ENCODE data around the gene ADCY9. TPM values are rescaled to one million over a fixed set of nuclear protein-coding genes. Genes with fewer than 3 reads are reported as not detected.
"Not testable (repeated sequence)": the region's sequence is repeated elsewhere in the genome, so short reads cannot be mapped to it uniquely, and the experiment has no call there.

Gene ADCY9
- total and polyA plus RNA-seq, 2 experiments from 2014 or later: 2.2 to 18.3 TPM

DNA sequence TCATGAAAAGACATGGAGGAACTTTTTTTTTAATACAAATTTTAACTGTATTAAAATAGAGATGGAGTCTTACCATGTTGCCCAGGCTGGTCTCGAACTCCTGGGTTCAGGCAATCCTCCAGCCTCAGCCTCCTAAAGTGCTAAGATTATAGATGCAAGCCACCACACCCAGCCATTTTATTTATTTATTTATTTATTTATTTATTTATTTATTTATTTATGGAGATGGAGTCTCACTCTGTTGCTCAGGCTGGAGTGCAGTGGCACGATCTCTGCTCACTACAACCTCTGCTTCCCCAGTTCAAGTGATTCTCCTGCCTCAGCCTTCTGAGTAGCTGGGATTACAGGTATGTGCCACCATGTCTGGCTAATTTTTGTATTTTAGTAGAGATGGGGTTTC is 189.1 kb downstream of the ADCY9 start:
- H3K27ac ChIP-seq (ENCODE audit: low read depth); H3K4me1 Mint-ChIP-seq; ATAC-seq; H3K36me3 Mint-ChIP-seq (ENCODE audit: low read depth); H3K4me1 ChIP-seq (ENCODE audit: insufficient read depth); H3K27me3 Mint-ChIP-seq (ENCODE audit: insufficient read depth, low read depth, poor library complexity); H3K4me2 ChIP-seq; H2AFZ ChIP-seq; H3K9me2 ChIP-seq (ENCODE audit: insufficient read depth); DNase-seq (ENCODE audit: low spot score); H3K27me3 ChIP-seq (ENCODE audit: insufficient read depth); H4K20me1 ChIP-seq (replicated peaks; ENCODE audit: insufficient read depth); H3K79me2 ChIP-seq (replicated peaks; ENCODE audit: insufficient read depth); H3K27ac Mint-ChIP-seq; H3K36me3 ChIP-seq (ENCODE audit: insufficient read depth); H3F3A ChIP-seq (replicated peaks; ENCODE audit: low read depth); H3K4me3 Mint-ChIP-seq; H3K9me3 Mint-ChIP-seq; H3K4me3 ChIP-seq: not testable (repeated sequence)

DNA sequence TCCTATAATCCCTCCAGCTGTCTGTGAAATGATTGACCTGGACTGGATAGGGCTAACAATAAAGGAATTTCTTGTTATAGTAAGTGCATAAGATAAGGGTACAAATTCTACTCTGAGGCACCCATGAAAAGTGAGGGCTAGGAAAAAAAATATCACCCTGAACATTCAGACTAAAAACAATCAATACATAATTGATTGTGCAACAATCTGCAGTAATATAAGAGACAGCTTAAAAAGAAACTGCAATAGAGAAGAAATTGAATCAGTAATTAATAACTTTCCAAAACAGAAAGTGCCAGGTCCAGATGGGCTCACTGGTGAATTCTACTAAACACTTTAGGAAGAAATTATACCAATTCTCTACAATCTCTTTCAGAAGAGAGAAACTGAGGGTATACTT is 191.5 kb downstream of the ADCY9 start:
- H3K79me2 ChIP-seq (replicated peaks; ENCODE audit: insufficient read depth): no peaks in the 10 kb centered on the region
- H3F3A ChIP-seq (replicated peaks; ENCODE audit: low read depth): no peaks in the 10 kb centered on the region
- Mint-ChIP-seq H3K36me3 (ENCODE audit: low read depth) (peaks cover 4% of the 10 kb centered on the region; the same call in 2 of the 3 replicates), H3K4me3 (no peak overlapping the region), H3K4me1 (peaks cover 4% of the 10 kb centered on the region; the same call in 2 of the 3 replicates), H3K27me3 (ENCODE audit: insufficient read depth, low read depth, poor library complexity) (peaks cover 2% of the 10 kb centered on the region), H3K9me3 (no peaks in the 10 kb centered on the region; the same call in 2 of the 3 replicates), H3K27ac (no peak overlapping the region)
- H3K27ac ChIP-seq (ENCODE audit: low read depth): no peak overlapping the region
- TF ChIP-seq, protein P1, sequence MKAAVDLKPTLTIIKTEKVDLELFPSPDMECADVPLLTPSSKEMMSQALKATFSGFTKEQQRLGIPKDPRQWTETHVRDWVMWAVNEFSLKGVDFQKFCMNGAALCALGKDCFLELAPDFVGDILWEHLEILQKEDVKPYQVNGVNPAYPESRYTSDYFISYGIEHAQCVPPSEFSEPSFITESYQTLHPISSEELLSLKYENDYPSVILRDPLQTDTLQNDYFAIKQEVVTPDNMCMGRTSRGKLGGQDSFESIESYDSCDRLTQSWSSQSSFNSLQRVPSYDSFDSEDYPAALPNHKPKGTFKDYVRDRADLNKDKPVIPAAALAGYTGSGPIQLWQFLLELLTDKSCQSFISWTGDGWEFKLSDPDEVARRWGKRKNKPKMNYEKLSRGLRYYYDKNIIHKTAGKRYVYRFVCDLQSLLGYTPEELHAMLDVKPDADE (IDR thresholded peaks at IDR 0.05): no peak
- no peak for TF ChIP-seq ZNF331 (CRISPR knock-in tag; IDR thresholded peaks at IDR 0.05; ENCODE audit: low read depth)
- TF ChIP-seq EZH2 (IDR thresholded peaks at IDR 0.05; ENCODE audit: low read depth, unreplicated experiment): no peak
- no peak for TF ChIP-seq NANOG (IDR thresholded peaks at IDR 0.05; ENCODE audit: borderline replicate concordance)
- TF ChIP-seq POLR2AphosphoS5 (IDR thresholded peaks at IDR 0.05; ENCODE audit: low read depth): no peak
- H3K4me1 ChIP-seq (ENCODE audit: insufficient read depth): no peaks in the 10 kb centered on the region
- H2AFZ ChIP-seq: no peak overlapping the region
- H3K9me2 ChIP-seq (ENCODE audit: insufficient read depth): no peaks in the 10 kb centered on the region
- H4K20me1 ChIP-seq (replicated peaks; ENCODE audit: insufficient read depth): no peaks in the 10 kb centered on the region
- no peak overlapping the region for H3K4me3 ChIP-seq
- no peak for ATAC-seq
- no peaks in the 10 kb centered on the region for H3K27me3 ChIP-seq (ENCODE audit: insufficient read depth)
- no peak for DNase-seq (ENCODE audit: low spot score)
- H3K4me2 ChIP-seq: no peak overlapping the region
- H3K36me3 ChIP-seq (ENCODE audit: insufficient read depth): no peaks in the 10 kb centered on the region

DNA sequence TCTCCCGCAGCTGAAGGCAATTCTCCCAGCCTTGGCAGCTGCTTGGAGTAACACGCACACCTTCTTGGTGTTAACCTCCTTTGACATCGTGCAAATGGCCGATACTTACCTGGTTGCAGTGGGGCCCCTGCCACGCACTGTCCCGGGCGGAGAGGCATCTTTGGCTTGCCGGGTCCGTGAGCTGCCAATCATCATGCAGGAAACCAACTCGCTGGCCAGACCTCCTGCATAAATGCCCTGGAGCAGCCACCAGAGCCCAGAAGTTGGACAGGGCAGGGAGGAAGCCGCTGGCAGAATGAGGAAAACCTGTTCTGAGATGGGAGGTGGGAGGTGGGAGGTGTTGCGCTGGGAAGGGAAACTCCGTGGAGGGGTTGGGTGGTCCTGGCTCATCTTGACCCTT is 194.0 kb downstream of the ADCY9 start:
- Histone ChIP-seq H2AFZ (0 out of 2 replicates have a peak overlapping the region, but pooled peaks have one; percentile 5), H3K79me2 (replicated peaks; ENCODE audit: insufficient read depth) (no peaks in the 10 kb centered on the region), H4K20me1 (replicated peaks; ENCODE audit: insufficient read depth) (no peaks in the 10 kb centered on the region), H3K27me3 (ENCODE audit: insufficient read depth) (no peaks in the 10 kb centered on the region), H3K4me2 (no peak overlapping the region), H3K9me2 (ENCODE audit: insufficient read depth) (no peaks in the 10 kb centered on the region), H3K4me1 (ENCODE audit: insufficient read depth) (no peaks in the 10 kb centered on the region), H3K36me3 (ENCODE audit: insufficient read depth) (no peaks in the 10 kb centered on the region; the same call in 1 of the 2 replicates), H3F3A (replicated peaks; ENCODE audit: low read depth) (no peaks in the 10 kb centered on the region), H3K27ac (ENCODE audit: low read depth) (no peak overlapping the region), H3K4me3 (no peak overlapping the region)
- DNase-seq (ENCODE audit: low spot score) (no peak), ATAC-seq (no peak)
- Mint-ChIP-seq H3K27me3 (ENCODE audit: insufficient read depth, low read depth, poor library complexity) (peaks cover 2% of the 10 kb centered on the region), H3K9me3 (peaks cover 19% of the 10 kb centered on the region), H3K4me3 (no peak overlapping the region), H3K27ac (no peak overlapping the region), H3K4me1 (peaks cover 10% of the 10 kb centered on the region), H3K36me3 (ENCODE audit: low read depth) (peaks cover 8% of the 10 kb centered on the region)
- TF ChIP-seq JUNB (IDR thresholded peaks at IDR 0.05; ENCODE audit: unreplicated experiment) (no peak), EZH2phosphoT487 (IDR thresholded peaks at IDR 0.05; ENCODE audit: unreplicated experiment) (no peak), ZNF114 (CRISPR knock-in tag; IDR thresholded peaks at IDR 0.05) (no peak), EZH2 (IDR thresholded peaks at IDR 0.05; ENCODE audit: low read depth, unreplicated experiment) (no peak), STAT1 (IDR thresholded peaks at IDR 0.05; ENCODE audit: unreplicated experiment) (no peak), ZNF331 (CRISPR knock-in tag; IDR thresholded peaks at IDR 0.05; ENCODE audit: low read depth) (no peak), NANOG (IDR thresholded peaks at IDR 0.05; ENCODE audit: borderline replicate concordance) (no peak), POLR2AphosphoS5 (IDR thresholded peaks at IDR 0.05; ENCODE audit: low read depth) (no peak)
- TF ChIP-seq, protein P2, sequence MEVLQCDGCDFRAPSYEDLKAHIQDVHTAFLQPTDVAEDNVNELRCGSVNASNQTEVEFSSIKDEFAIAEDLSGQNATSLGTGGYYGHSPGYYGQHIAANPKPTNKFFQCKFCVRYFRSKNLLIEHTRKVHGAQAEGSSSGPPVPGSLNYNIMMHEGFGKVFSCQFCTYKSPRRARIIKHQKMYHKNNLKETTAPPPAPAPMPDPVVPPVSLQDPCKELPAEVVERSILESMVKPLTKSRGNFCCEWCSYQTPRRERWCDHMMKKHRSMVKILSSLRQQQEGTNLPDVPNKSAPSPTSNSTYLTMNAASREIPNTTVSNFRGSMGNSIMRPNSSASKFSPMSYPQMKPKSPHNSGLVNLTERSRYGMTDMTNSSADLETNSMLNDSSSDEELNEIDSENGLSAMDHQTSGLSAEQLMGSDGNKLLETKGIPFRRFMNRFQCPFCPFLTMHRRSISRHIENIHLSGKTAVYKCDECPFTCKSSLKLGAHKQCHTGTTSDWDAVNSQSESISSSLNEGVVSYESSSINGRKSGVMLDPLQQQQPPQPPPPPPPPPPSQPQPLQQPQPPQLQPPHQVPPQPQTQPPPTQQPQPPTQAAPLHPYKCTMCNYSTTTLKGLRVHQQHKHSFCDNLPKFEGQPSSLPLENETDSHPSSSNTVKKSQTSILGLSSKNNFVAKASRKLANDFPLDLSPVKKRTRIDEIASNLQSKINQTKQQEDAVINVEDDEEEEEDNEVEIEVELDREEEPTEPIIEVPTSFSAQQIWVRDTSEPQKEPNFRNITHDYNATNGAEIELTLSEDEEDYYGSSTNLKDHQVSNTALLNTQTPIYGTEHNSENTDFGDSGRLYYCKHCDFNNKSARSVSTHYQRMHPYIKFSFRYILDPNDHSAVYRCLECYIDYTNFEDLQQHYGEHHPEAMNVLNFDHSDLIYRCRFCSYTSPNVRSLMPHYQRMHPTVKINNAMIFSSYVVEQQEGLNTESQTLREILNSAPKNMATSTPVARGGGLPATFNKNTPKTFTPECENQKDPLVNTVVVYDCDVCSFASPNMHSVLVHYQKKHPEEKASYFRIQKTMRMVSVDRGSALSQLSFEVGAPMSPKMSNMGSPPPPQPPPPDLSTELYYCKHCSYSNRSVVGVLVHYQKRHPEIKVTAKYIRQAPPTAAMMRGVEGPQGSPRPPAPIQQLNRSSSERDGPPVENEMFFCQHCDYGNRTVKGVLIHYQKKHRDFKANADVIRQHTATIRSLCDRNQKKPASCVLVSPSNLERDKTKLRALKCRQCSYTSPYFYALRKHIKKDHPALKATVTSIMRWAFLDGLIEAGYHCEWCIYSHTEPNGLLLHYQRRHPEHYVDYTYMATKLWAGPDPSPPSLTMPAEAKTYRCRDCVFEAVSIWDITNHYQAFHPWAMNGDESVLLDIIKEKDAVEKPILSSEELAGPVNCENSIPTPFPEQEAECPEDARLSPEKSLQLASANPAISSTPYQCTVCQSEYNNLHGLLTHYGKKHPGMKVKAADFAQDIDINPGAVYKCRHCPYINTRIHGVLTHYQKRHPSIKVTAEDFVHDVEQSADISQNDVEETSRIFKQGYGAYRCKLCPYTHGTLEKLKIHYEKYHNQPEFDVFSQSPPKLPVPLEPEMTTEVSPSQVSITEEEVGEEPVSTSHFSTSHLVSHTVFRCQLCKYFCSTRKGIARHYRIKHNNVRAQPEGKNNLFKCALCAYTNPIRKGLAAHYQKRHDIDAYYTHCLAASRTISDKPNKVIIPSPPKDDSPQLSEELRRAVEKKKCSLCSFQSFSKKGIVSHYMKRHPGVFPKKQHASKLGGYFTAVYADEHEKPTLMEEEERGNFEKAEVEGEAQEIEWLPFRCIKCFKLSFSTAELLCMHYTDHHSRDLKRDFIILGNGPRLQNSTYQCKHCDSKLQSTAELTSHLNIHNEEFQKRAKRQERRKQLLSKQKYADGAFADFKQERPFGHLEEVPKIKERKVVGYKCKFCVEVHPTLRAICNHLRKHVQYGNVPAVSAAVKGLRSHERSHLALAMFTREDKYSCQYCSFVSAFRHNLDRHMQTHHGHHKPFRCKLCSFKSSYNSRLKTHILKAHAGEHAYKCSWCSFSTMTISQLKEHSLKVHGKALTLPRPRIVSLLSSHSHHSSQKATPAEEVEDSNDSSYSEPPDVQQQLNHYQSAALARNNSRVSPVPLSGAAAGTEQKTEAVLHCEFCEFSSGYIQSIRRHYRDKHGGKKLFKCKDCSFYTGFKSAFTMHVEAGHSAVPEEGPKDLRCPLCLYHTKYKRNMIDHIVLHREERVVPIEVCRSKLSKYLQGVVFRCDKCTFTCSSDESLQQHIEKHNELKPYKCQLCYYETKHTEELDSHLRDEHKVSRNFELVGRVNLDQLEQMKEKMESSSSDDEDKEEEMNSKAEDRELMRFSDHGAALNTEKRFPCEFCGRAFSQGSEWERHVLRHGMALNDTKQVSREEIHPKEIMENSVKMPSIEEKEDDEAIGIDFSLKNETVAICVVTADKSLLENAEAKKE (CRISPR knock-in tag; IDR thresholded peaks at IDR 0.05): no peak

Data from GM23338 (cell line).